ENCODE measurements around the gene ATOH1.

DNA sequence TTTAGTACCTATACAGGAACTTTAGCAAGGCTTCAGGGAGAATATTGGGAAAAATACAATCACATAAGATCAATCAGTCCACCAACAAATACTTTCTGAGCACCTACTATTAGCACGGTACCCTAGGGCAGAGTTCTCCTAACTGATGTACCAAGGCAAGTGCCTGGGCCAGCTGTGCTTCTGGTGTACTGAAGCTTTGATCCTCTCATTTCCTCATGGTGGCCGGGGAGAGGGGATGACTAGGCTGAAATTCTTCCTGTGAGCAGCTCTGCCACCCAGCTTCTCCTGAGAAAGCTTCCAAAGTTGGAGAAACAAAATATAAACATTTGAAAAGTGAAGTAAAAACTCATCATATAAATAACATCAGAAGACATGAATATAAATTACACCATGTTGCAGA, 49.3 kb upstream of the ATOH1 start:
- TF ChIP-seq, protein P1, sequence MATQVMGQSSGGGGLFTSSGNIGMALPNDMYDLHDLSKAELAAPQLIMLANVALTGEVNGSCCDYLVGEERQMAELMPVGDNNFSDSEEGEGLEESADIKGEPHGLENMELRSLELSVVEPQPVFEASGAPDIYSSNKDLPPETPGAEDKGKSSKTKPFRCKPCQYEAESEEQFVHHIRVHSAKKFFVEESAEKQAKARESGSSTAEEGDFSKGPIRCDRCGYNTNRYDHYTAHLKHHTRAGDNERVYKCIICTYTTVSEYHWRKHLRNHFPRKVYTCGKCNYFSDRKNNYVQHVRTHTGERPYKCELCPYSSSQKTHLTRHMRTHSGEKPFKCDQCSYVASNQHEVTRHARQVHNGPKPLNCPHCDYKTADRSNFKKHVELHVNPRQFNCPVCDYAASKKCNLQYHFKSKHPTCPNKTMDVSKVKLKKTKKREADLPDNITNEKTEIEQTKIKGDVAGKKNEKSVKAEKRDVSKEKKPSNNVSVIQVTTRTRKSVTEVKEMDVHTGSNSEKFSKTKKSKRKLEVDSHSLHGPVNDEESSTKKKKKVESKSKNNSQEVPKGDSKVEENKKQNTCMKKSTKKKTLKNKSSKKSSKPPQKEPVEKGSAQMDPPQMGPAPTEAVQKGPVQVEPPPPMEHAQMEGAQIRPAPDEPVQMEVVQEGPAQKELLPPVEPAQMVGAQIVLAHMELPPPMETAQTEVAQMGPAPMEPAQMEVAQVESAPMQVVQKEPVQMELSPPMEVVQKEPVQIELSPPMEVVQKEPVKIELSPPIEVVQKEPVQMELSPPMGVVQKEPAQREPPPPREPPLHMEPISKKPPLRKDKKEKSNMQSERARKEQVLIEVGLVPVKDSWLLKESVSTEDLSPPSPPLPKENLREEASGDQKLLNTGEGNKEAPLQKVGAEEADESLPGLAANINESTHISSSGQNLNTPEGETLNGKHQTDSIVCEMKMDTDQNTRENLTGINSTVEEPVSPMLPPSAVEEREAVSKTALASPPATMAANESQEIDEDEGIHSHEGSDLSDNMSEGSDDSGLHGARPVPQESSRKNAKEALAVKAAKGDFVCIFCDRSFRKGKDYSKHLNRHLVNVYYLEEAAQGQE (IDR thresholded peaks at IDR 0.05; ENCODE audit: insufficient read depth in 1 of 2, low read depth in 2 of 2, low read length in 2 of 2), result no peak
- TF ChIP-seq POLR2AphosphoS5 (IDR thresholded peaks at IDR 0.05; ENCODE audit: low read depth, low read length) (no peak), FOXP2 (optimal IDR thresholded peaks at IDR 0.05; ENCODE audit: borderline replicate concordance, extremely low read depth, extremely low read length, insufficient read depth) (no peak), SIN3A (IDR thresholded peaks at IDR 0.05; ENCODE audit: borderline replicate concordance, insufficient read depth, low read length) (no peak), TAF1 (IDR thresholded peaks at IDR 0.05; ENCODE audit: borderline replicate concordance, insufficient read depth, low read length) (no peak)
